Activated naive CD8-positive, alpha-beta T cell treated with anti-CD3 and anti-CD28 coated beads, Interleukin-2, amount 50 U/mL, for 24 hours (primary cell): ENCODE measurements around the gene CDC42EP2.

Experiments used
- ATAC-seq: fragments of 150-1000 bp; cut with Tn5 transposase; one replicate; pipeline ENCODE4 v1.10.0; 2021
- DNase-seq: peaks from one replicate; pipeline ENCODE4 v3.0.0; 2021
- H3K27ac Mint-ChIP-seq: one replicate; pipeline ENCODE4 v1.8.0; 2021; ENCODE audit warnings: mild to moderate bottlenecking, mixed read lengths
- H3K27me3 Mint-ChIP-seq: one replicate; pipeline ENCODE4 v1.8.0; 2021; ENCODE audit warnings: mixed read lengths
- H3K36me3 Mint-ChIP-seq: one replicate; pipeline ENCODE4 v1.8.0; 2021; ENCODE audit warnings: low read depth, mixed read lengths
- H3K4me1 Mint-ChIP-seq: one replicate; pipeline ENCODE4 v1.8.0; 2021; ENCODE audit warnings: mixed read lengths
- H3K4me3 Mint-ChIP-seq: one replicate; pipeline ENCODE4 v1.8.0; 2021; ENCODE audit warnings: mild to moderate bottlenecking, moderate library complexity, mixed read lengths
- H3K9me3 Mint-ChIP-seq: one replicate; pipeline ENCODE4 v1.8.0; 2021; ENCODE audit warnings: mixed read lengths

CDC42EP2 gene

GRCh38 chr11:65291613-65292012, 23.1 kb upstream of the CDC42EP2 start:
- Mint-ChIP-seq H3K27me3 (no peaks in the 10 kb centered on the region), H3K4me1 (no peaks in the 10 kb centered on the region), H3K9me3 (no peaks in the 10 kb centered on the region), H3K4me3 (no peak overlapping the region), H3K36me3 (peaks cover 59% of the 10 kb centered on the region), H3K27ac (no peak overlapping the region)
- DNase-seq (no peak), ATAC-seq (no peak)

GRCh38 chr11:65292890-65293289, 21.8 kb upstream of the CDC42EP2 start:
- Mint-ChIP-seq H3K4me1 (no peaks in the 10 kb centered on the region), H3K27ac (no peak overlapping the region), H3K36me3 (peaks cover 50% of the 10 kb centered on the region), H3K27me3 (no peaks in the 10 kb centered on the region), H3K9me3 (no peaks in the 10 kb centered on the region), H3K4me3 (no peak overlapping the region)
- ATAC-seq (no peak), DNase-seq (no peak)

- H3K27me3 Mint-ChIP-seq: no peaks in the 10 kb centered on the region
- H3K4me1 Mint-ChIP-seq: no peaks in the 10 kb centered on the region
- no peak overlapping the region for H3K27ac Mint-ChIP-seq
- no peak for ATAC-seq
- no peaks in the 10 kb centered on the region for H3K9me3 Mint-ChIP-seq
- H3K36me3 Mint-ChIP-seq: peaks cover 48% of the 10 kb centered on the region
- H3K4me3 Mint-ChIP-seq: no peak overlapping the region
- DNase-seq: no peak
These were observed 20.7 kb upstream of the CDC42EP2 start for GRCh38 chr11:65293909-65294381.

GRCh38 chr11:65295001-65295400, 19.7 kb upstream of the CDC42EP2 start:
- Mint-ChIP-seq H3K4me3 (no peak overlapping the region), H3K4me1 (no peaks in the 10 kb centered on the region), H3K9me3 (no peaks in the 10 kb centered on the region), H3K27ac (no peak overlapping the region), H3K27me3 (no peaks in the 10 kb centered on the region), H3K36me3 (peaks cover 44% of the 10 kb centered on the region)
- ATAC-seq: no peak
- no peak for DNase-seq

GRCh38 chr11:65295571-65296341, 18.9 kb upstream of the CDC42EP2 start:
- no peak overlapping the region for H3K4me3 Mint-ChIP-seq
- no peaks in the 10 kb centered on the region for H3K27me3 Mint-ChIP-seq
- H3K9me3 Mint-ChIP-seq: no peaks in the 10 kb centered on the region
- ATAC-seq (no peak), DNase-seq (no peak)
- H3K4me1 Mint-ChIP-seq: no peaks in the 10 kb centered on the region
- H3K27ac Mint-ChIP-seq: no peak overlapping the region
- H3K36me3 Mint-ChIP-seq: peaks cover 39% of the 10 kb centered on the region

GRCh38 chr11:65297026-65297672, 17.5 kb upstream of the CDC42EP2 start:
- peaks cover 34% of the 10 kb centered on the region for H3K36me3 Mint-ChIP-seq
- no peak overlapping the region for H3K4me3 Mint-ChIP-seq
- H3K4me1 Mint-ChIP-seq: no peaks in the 10 kb centered on the region
- DNase-seq (no peak), ATAC-seq (no peak)
- no peak overlapping the region for H3K27ac Mint-ChIP-seq
- no peaks in the 10 kb centered on the region for H3K9me3 Mint-ChIP-seq
- no peaks in the 10 kb centered on the region for H3K27me3 Mint-ChIP-seq

GRCh38 chr11:65298131-65298535, 16.5 kb upstream of the CDC42EP2 start:
- no peak overlapping the region for H3K4me3 Mint-ChIP-seq
- no peaks in the 10 kb centered on the region for H3K4me1 Mint-ChIP-seq
- no peak for ATAC-seq
- H3K36me3 Mint-ChIP-seq: peaks cover 28% of the 10 kb centered on the region
- DNase-seq: no peak
- H3K9me3 Mint-ChIP-seq: no peaks in the 10 kb centered on the region
- H3K27me3 Mint-ChIP-seq: no peaks in the 10 kb centered on the region
- no peak overlapping the region for H3K27ac Mint-ChIP-seq

GRCh38 chr11:65298655-65299179, 15.9 kb upstream of the CDC42EP2 start:
- H3K9me3 Mint-ChIP-seq: no peaks in the 10 kb centered on the region
- peaks cover 24% of the 10 kb centered on the region for H3K36me3 Mint-ChIP-seq
- H3K27ac Mint-ChIP-seq: no peak overlapping the region
- no peak overlapping the region for H3K4me3 Mint-ChIP-seq
- no peak for ATAC-seq
- H3K4me1 Mint-ChIP-seq: no peaks in the 10 kb centered on the region
- no peak for DNase-seq
- no peaks in the 10 kb centered on the region for H3K27me3 Mint-ChIP-seq

- Mint-ChIP-seq H3K9me3 (no peaks in the 10 kb centered on the region), H3K27me3 (no peaks in the 10 kb centered on the region), H3K27ac (no peak overlapping the region), H3K4me3 (no peak overlapping the region), H3K4me1 (no peaks in the 10 kb centered on the region), H3K36me3 (peaks cover 10% of the 10 kb centered on the region)
- DNase-seq (no peak), ATAC-seq (no peak)
These were observed 13.9 kb upstream of the CDC42EP2 start for GRCh38 chr11:65300621-65301275.

GRCh38 chr11:65301491-65302329, 13.0 kb upstream of the CDC42EP2 start:
- no peak overlapping the region for H3K27ac Mint-ChIP-seq
- H3K9me3 Mint-ChIP-seq: no peaks in the 10 kb centered on the region
- no peak for ATAC-seq
- no peak for DNase-seq
- no peaks in the 10 kb centered on the region for H3K27me3 Mint-ChIP-seq
- no peaks in the 10 kb centered on the region for H3K4me1 Mint-ChIP-seq
- H3K4me3 Mint-ChIP-seq: no peak overlapping the region
- peaks cover 4% of the 10 kb centered on the region for H3K36me3 Mint-ChIP-seq

GRCh38 chr11:65303555-65303954, 11.1 kb upstream of the CDC42EP2 start:
- H3K4me3 Mint-ChIP-seq: no peak overlapping the region
- ATAC-seq (no peak), DNase-seq (no peak)
- H3K4me1 Mint-ChIP-seq: no peaks in the 10 kb centered on the region
- H3K9me3 Mint-ChIP-seq: no peaks in the 10 kb centered on the region
- H3K36me3 Mint-ChIP-seq: peaks cover 4% of the 10 kb centered on the region
- no peaks in the 10 kb centered on the region for H3K27me3 Mint-ChIP-seq
- no peak overlapping the region for H3K27ac Mint-ChIP-seq

GRCh38 chr11:65304110-65304509, 10.6 kb upstream of the CDC42EP2 start:
- Mint-ChIP-seq H3K27ac (no peak overlapping the region), H3K4me3 (no peak overlapping the region), H3K36me3 (peaks cover 4% of the 10 kb centered on the region), H3K27me3 (no peaks in the 10 kb centered on the region), H3K4me1 (no peaks in the 10 kb centered on the region), H3K9me3 (no peaks in the 10 kb centered on the region)
- ATAC-seq (no peak), DNase-seq (no peak)

GRCh38 chr11:65304613-65305012, 10.1 kb upstream of the CDC42EP2 start:
- no peak for ATAC-seq
- DNase-seq: no peak
- peaks cover 4% of the 10 kb centered on the region for H3K36me3 Mint-ChIP-seq
- no peaks in the 10 kb centered on the region for H3K4me1 Mint-ChIP-seq
- H3K9me3 Mint-ChIP-seq: no peaks in the 10 kb centered on the region
- H3K27ac Mint-ChIP-seq: no peak overlapping the region
- no peak overlapping the region for H3K4me3 Mint-ChIP-seq
- no peaks in the 10 kb centered on the region for H3K27me3 Mint-ChIP-seq
